ENCODE measurements around the gene CCSER1.
"Not testable (repeated sequence)": the region's sequence is repeated elsewhere in the genome, so short reads cannot be mapped to it uniquely, and the experiment has no call there.

CCSER1 gene

GRCh38 chr4:91284480-91284879 lies 1157.3 kb downstream of the CCSER1 start:
- DNase-seq (ENCODE audit: low read depth), result no peak

- DNase-seq (ENCODE audit: low read depth), result no peak
Measured at GRCh38 chr4:91285487-91285886, 1158.3 kb downstream of the CCSER1 start.

GRCh38 chr4:91288702-91289311 lies 1161.6 kb downstream of the CCSER1 start:
- no peak for DNase-seq (ENCODE audit: low read depth)

GRCh38 chr4:91298156-91298700 lies 1171.0 kb downstream of the CCSER1 start:
- no peak for DNase-seq (ENCODE audit: low read depth)

- no peak for DNase-seq (ENCODE audit: low read depth)
Measured at GRCh38 chr4:91298824-91299223, 1171.6 kb downstream of the CCSER1 start.

GRCh38 chr4:91302120-91302519 lies 1174.9 kb downstream of the CCSER1 start:
- DNase-seq (ENCODE audit: low read depth), result no peak

GRCh38 chr4:91304292-91304691 lies 1177.1 kb downstream of the CCSER1 start:
- no peak for DNase-seq (ENCODE audit: low read depth)

- no peak for DNase-seq (ENCODE audit: low read depth)
Measured at GRCh38 chr4:91317434-91317833, 1190.2 kb downstream of the CCSER1 start.

GRCh38 chr4:91319556-91320268 lies 1192.5 kb downstream of the CCSER1 start:
- DNase-seq (ENCODE audit: low read depth), result no peak

- DNase-seq (ENCODE audit: low read depth), result no peak
Measured at GRCh38 chr4:91322961-91323360, 1195.8 kb downstream of the CCSER1 start.

GRCh38 chr4:91325495-91325894 lies 1198.3 kb downstream of the CCSER1 start:
- no peak for DNase-seq (ENCODE audit: low read depth)

- not testable (repeated sequence) for DNase-seq (ENCODE audit: low read depth)
Measured at GRCh38 chr4:91326167-91326566, 1199.0 kb downstream of the CCSER1 start.

- DNase-seq (ENCODE audit: low read depth), result no peak
Measured at GRCh38 chr4:91330555-91331137, 1203.5 kb downstream of the CCSER1 start.

GRCh38 chr4:91340822-91341221 lies 1213.6 kb downstream of the CCSER1 start:
- DNase-seq (ENCODE audit: low read depth), result no peak

GRCh38 chr4:91345632-91346031 lies 1218.4 kb downstream of the CCSER1 start:
- no peak for DNase-seq (ENCODE audit: low read depth)

- not testable (repeated sequence) for DNase-seq (ENCODE audit: low read depth)
Measured at GRCh38 chr4:91356496-91356895, 1229.3 kb downstream of the CCSER1 start.

- not testable (repeated sequence) for DNase-seq (ENCODE audit: low read depth)
Measured at GRCh38 chr4:91358016-91358415, 1230.8 kb downstream of the CCSER1 start.

GRCh38 chr4:91358621-91359020 lies 1231.4 kb downstream of the CCSER1 start:
- not testable (repeated sequence) for DNase-seq (ENCODE audit: low read depth)

GRCh38 chr4:91359041-91360031 lies 1232.1 kb downstream of the CCSER1 start:
- DNase-seq (ENCODE audit: low read depth), result no peak

GRCh38 chr4:91362125-91362524 lies 1234.9 kb downstream of the CCSER1 start:
- DNase-seq (ENCODE audit: low read depth), result no peak

GRCh38 chr4:91366554-91366953 lies 1239.4 kb downstream of the CCSER1 start:
- DNase-seq (ENCODE audit: low read depth), result no peak

GRCh38 chr4:91369116-91369515 lies 1241.9 kb downstream of the CCSER1 start:
- DNase-seq (ENCODE audit: low read depth), result no peak
